Stimulated activated CD8-positive, alpha-beta memory T cell treated with anti-CD3 and anti-CD28 coated beads, Interleukin-7, amount 100 ng/mL, for 24 hours (primary cell): ENCODE results near the gene TIMELESS.
"Not testable (repeated sequence)": the region's sequence is repeated elsewhere in the genome, so short reads cannot be mapped to it uniquely, and the experiment has no call there.

Experiments
- DNase-seq: peaks from one replicate; pipeline ENCODE4 v3.0.0-alpha.2; 2020; ENCODE audit warnings: low read depth

The TIMELESS gene

DNA sequence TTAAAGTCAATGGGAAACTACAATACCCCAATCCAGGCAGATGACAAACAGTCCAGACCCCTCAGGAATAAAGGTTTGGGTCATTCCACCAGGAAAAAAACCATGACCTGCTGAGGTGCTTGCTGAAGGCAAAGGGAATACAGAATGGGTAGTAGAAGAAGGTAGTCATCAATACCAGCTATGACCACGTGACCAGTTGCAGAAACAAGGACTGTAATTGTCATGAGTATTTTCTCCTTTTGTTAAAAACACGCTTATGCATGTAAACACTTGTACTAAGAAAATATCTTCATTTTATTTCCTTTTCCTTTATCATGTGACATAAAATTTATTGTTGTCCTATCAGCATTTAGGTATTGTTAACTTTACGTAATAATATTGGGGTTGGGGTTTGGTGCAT is 45.0 kb downstream of the TIMELESS start:
- DNase-seq, result not testable (repeated sequence)

GRCh38 chr12:56401612-56402011 is 47.6 kb downstream of the TIMELESS start:
- DNase-seq, result not testable (repeated sequence)

- not testable (repeated sequence) for DNase-seq
These were observed 48.1 kb downstream of the TIMELESS start for GRCh38 chr12:56401125-56401524.

GRCh38 chr12:56399466-56399865 is 49.8 kb downstream of the TIMELESS start:
- not testable (repeated sequence) for DNase-seq

- DNase-seq, result no peak
These were observed 50.9 kb downstream of the TIMELESS start for GRCh38 chr12:56398324-56398723.

DNA sequence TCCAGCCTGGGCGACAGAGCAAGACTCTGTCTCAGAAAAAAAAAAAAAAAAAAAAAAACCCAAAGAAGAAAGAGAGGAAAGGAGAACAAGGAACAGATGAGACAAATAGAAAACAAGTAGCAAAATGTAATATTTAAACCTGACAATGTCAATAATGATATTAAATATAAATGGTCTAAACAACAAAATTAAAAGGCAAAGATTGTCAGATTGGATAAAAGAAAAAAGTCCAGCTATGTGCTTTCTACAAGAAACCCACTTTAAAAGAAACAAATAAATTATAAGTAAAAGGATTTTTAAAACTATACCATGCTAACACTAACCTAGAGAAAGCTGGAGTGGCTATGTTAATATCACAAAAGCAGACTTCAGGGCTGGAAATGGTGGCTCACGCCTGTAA is 56.9 kb downstream of the TIMELESS start:
- DNase-seq, result no peak

DNA sequence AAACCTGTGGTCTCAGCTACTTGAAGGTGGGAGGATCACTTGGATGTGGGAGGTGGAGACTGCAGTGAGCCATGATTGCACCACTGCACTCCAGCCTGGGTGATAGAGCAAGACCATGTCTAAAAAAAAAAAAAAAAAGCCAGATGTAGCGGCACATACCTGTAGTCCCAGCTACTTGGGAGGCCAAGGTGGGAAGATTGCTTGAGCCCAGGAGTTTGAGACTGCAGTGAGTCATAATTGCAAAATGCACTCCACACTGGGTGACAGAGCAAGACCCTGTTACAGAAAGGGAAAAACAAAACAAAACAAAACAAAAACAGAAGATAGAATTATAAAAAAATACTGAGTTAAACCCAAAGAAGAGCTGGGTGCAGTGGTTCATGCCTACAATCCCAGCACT is 57.5 kb downstream of the TIMELESS start:
- DNase-seq, result no peak

GRCh38 chr12:56389412-56389811 is 59.8 kb downstream of the TIMELESS start:
- no peak for DNase-seq

- no peak for DNase-seq
These were observed 62.0 kb downstream of the TIMELESS start for GRCh38 chr12:56387152-56387736.

GRCh38 chr12:56385873-56386272 is 63.4 kb downstream of the TIMELESS start:
- DNase-seq, result no peak

- no peak for DNase-seq
These were observed 66.6 kb downstream of the TIMELESS start for GRCh38 chr12:56382611-56383010.

DNA sequence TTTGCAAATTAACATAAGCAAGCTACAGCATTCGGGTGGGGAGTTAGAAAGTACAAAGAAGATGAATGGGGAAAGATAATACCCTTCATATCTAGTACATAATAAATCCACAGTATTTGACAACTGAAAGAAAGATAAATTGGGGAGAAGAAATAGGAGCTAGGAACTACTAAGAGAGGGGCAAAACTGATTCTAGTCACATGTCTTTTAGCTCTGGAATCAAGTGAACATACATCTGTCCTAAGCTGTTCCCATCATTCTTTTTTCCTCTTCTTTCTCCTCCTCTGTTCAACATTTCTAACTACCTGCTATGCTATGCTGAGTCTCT is 71.3 kb downstream of the TIMELESS start:
- DNase-seq, result no peak

GRCh38 chr12:56377310-56377988 is 71.8 kb downstream of the TIMELESS start:
- DNase-seq, result no peak

- no peak for DNase-seq
These were observed 73.4 kb downstream of the TIMELESS start for GRCh38 chr12:56375598-56376434.

GRCh38 chr12:56374726-56375597 is 74.3 kb downstream of the TIMELESS start:
- no peak for DNase-seq

GRCh38 chr12:56373515-56373914 is 75.7 kb downstream of the TIMELESS start:
- no peak for DNase-seq

DNA sequence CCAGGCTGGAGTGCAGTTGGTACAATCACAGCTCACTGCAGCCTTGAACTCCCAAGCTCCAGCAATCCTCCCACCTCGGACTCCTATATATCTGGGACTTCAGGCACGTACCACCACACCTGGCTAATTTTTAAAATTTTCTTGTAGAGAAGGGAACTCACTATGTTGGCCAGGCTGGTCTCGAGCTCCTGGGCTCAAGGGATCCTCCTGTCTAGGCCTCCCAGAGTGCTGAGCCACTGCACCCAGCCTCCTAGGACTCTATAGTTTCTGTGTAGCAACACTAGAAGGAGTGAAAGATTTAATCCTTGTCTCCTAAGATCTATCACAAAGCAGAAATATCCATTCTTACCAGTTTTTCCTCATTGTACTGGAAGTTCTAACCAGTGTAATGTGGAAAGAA is 82.3 kb downstream of the TIMELESS start:
- DNase-seq, result no peak
